ENCODE results near the gene FAM227A.

FAM227A gene

GRCh38 chr22:38656256-38657044 lies at the start of gene FAM227A, which contains the start of gene CBY1:
FAM227A (minus strand) TSS chr22:38656392; CDS start chr22:38650168, 6,224 bp downstream.
CBY1 (plus strand) TSS chr22:38656638; CDS start chr22:38668055, 11,417 bp downstream.
- peak; percentile 93 for DNase-seq (ENCODE audit: low spot score)

- DNase-seq (ENCODE audit: low spot score) = peak; percentile 100
Observed at GRCh38 chr22:38705235-38706100, 49.3 kb upstream of the FAM227A start, which contains the start of gene GTPBP1. GTPBP1 (plus strand) TSS chr22:38705944; CDS start chr22:38705956, 12 bp downstream.

GRCh38 chr22:38704654-38705234 lies 48.6 kb upstream of the FAM227A start:
- DNase-seq (ENCODE audit: low spot score) = no peak

- DNase-seq (ENCODE audit: low spot score) = peak; percentile 92
Observed at GRCh38 chr22:38700789-38701628, 44.8 kb upstream of the FAM227A start, which contains the start of gene JOSD1. JOSD1 (minus strand) TSS chr22:38700943; CDS start chr22:38699987, 956 bp downstream.

- peak; percentile 73 for DNase-seq (ENCODE audit: low spot score)
Observed at GRCh38 chr22:38700270-38700788, 44.1 kb upstream of the FAM227A start.

- no peak for DNase-seq (ENCODE audit: low spot score)
Observed at GRCh38 chr22:38699784-38700183, 43.6 kb upstream of the FAM227A start.

- no peak for DNase-seq (ENCODE audit: low spot score)
Observed at GRCh38 chr22:38699143-38699542, 43.0 kb upstream of the FAM227A start.

GRCh38 chr22:38698407-38699094 lies 42.4 kb upstream of the FAM227A start:
- DNase-seq (ENCODE audit: low spot score) = no peak

GRCh38 chr22:38697425-38698089 lies 41.4 kb upstream of the FAM227A start:
- no peak for DNase-seq (ENCODE audit: low spot score)

- peak; percentile 58 for DNase-seq (ENCODE audit: low spot score)
Observed at GRCh38 chr22:38696606-38697424, 40.6 kb upstream of the FAM227A start.

GRCh38 chr22:38694940-38695339 lies 38.7 kb upstream of the FAM227A start:
- peak; percentile 72 for DNase-seq (ENCODE audit: low spot score)

GRCh38 chr22:38694049-38694448 lies 37.9 kb upstream of the FAM227A start:
- peak; percentile 75 for DNase-seq (ENCODE audit: low spot score)

GRCh38 chr22:38689651-38690050 lies 33.5 kb upstream of the FAM227A start:
- DNase-seq (ENCODE audit: low spot score) = no peak

GRCh38 chr22:38685761-38686160 lies 29.6 kb upstream of the FAM227A start:
- no peak for DNase-seq (ENCODE audit: low spot score)

GRCh38 chr22:38684895-38685294 lies 28.7 kb upstream of the FAM227A start:
- no peak for DNase-seq (ENCODE audit: low spot score)

GRCh38 chr22:38681582-38682335 lies 25.6 kb upstream of the FAM227A start, which contains the start of gene TOMM22:
TOMM22 (plus strand) TSS chr22:38681957; CDS start chr22:38681979, 22 bp downstream.
- peak; percentile 91 for DNase-seq (ENCODE audit: low spot score)

- DNase-seq (ENCODE audit: low spot score) = no peak
Observed at GRCh38 chr22:38675833-38676232, 19.6 kb upstream of the FAM227A start.

GRCh38 chr22:38674888-38675287 lies 18.7 kb upstream of the FAM227A start:
- no peak for DNase-seq (ENCODE audit: low spot score)

Data from LoVo (cell line).